Umbilical cord (tissue), 2 donors: ENCODE results near the gene SYNC. TPM values are rescaled to one million over a fixed set of nuclear protein-coding genes. Genes with fewer than 3 reads are reported as not detected.
"Not testable (repeated sequence)": the region's sequence is repeated elsewhere in the genome, so short reads cannot be mapped to it uniquely, and the experiment has no call there.

Experiments used
- DNase-seq: peaks from one replicate; pipeline ENCODE4 v3.0.0-alpha.2; 2015; ENCODE audit warnings: low spot score
- total RNA-seq: library from RNA; depleted of rRNA; stranded (reverse); fragments of >200 nt; gene quantifications from one replicate; pipeline ENCODE4 v1.2.3, GENCODE V29; 2014; ENCODE audit warnings: low replicate concordance; ENCODE audit not compliant: insufficient read depth

Gene SYNC
- total RNA-seq, 1 donor from 2014 or later: 30.3 TPM

- DNase-seq: no peak
These were observed 9.0 kb downstream of the SYNC start for GRCh38 chr1:32693455-32694174.

- no peak for DNase-seq
These were observed 16.2 kb downstream of the SYNC start for GRCh38 chr1:32686387-32686786.

GRCh38 chr1:32685498-32685897 lies 17.1 kb downstream of the SYNC start:
- DNase-seq: no peak

- peak; percentile 31 for DNase-seq
These were observed 18.3 kb downstream of the SYNC start for GRCh38 chr1:32684167-32684811.

- DNase-seq: no peak
These were observed 19.2 kb downstream of the SYNC start for GRCh38 chr1:32683397-32683796.

GRCh38 chr1:32681999-32682398 lies 20.6 kb downstream of the SYNC start:
- DNase-seq: no peak

- peak; percentile 30 for DNase-seq
These were observed 21.1 kb downstream of the SYNC start for GRCh38 chr1:32681509-32681908.

GRCh38 chr1:32680642-32681041 lies 21.9 kb downstream of the SYNC start:
- DNase-seq: no peak

GRCh38 chr1:32679993-32680392 lies 22.6 kb downstream of the SYNC start:
- not testable (repeated sequence) for DNase-seq

- DNase-seq: no peak
These were observed 25.6 kb downstream of the SYNC start for GRCh38 chr1:32676945-32677344.

- not testable (repeated sequence) for DNase-seq
These were observed 33.9 kb downstream of the SYNC start for GRCh38 chr1:32668716-32669115.

- peak; percentile 68 for DNase-seq
These were observed 35.5 kb downstream of the SYNC start for GRCh38 chr1:32666901-32667566.

- peak; percentile 45 for DNase-seq
These were observed 36.7 kb downstream of the SYNC start for GRCh38 chr1:32665915-32666314.

GRCh38 chr1:32659581-32659980 lies 43.0 kb downstream of the SYNC start:
- no peak for DNase-seq

GRCh38 chr1:32652244-32652962 lies 50.2 kb downstream of the SYNC start:
- no peak for DNase-seq

- no peak for DNase-seq
These were observed 51.0 kb downstream of the SYNC start for GRCh38 chr1:32651461-32652073.

GRCh38 chr1:32650752-32651460 lies 51.7 kb downstream of the SYNC start, which contains the start of gene RBBP4:
Gene RBBP4, plus strand, starts transcription at chr1:32651208. Its CDS starts 99 bp downstream, at chr1:32651307.
- peak; percentile 98 for DNase-seq

- peak; percentile 97 for DNase-seq
These were observed 52.3 kb downstream of the SYNC start, which contains the start of gene ZBTB8OS for GRCh38 chr1:32650248-32650751. Gene ZBTB8OS, minus strand, starts transcription at chr1:32650550. Its CDS starts 21 bp downstream, at chr1:32650529.

- DNase-seq: no peak
These were observed 55.0 kb downstream of the SYNC start for GRCh38 chr1:32647308-32648134.

GRCh38 chr1:32644426-32644825 lies 58.1 kb downstream of the SYNC start:
- DNase-seq: no peak
